GM12878 (cell line): Measurements from ENCODE around the gene COPS7A. TPM values are rescaled to one million over a fixed set of nuclear protein-coding genes. Genes with fewer than 3 reads are reported as not detected.

Source experiments
- ATAC-seq: fragments of 200-7000 bp; cut with Tn5 transposase; 3 replicates; pipeline ENCODE4 v1.9.1; 2020; ENCODE audit warnings: mild to moderate bottlenecking, moderate library complexity
- BruUV-seq: library from RNA; stranded (reverse); fragments of 400-500 nt; replicated peaks from 2 replicates; lab custom pipeline; 2021; lab: Mats Ljungman, UMichigan
- CTCF ChIA-PET: fragments of 300-600 bp; sonication (Branson Sonifier 250); formaldehyde crosslinking; extraction: SDS; loops from one replicate; lab custom pipeline; 2021; ENCODE audit warnings: inconsistent platforms; lab: Yijun Ruan, JAX
- POLR2A ChIA-PET: fragments of 350-600 bp; formaldehyde crosslinking; extraction: SDS; loops from one replicate; lab custom pipeline; 2021; ENCODE audit warnings: inconsistent platforms; lab: Charles Lee
- RAD21 ChIA-PET: fragments of 300-600 bp; sonication (Branson Sonifier 250); formaldehyde crosslinking; loops from one replicate; lab custom pipeline; 2023; ENCODE audit warnings: antibody characterized with exemption; ENCODE audit not compliant: unreplicated experiment; lab: Charles Lee
- SMC1A ChIA-PET: fragments of 300-600 bp; sonication (Branson Sonifier 250); formaldehyde crosslinking; loops from one replicate; lab custom pipeline; 2023; ENCODE audit not compliant: unreplicated experiment, uncharacterized antibody; lab: Charles Lee
- DNase-seq: peaks from one replicate; pipeline ENCODE4 v3.0.0-alpha.2; 2011; ENCODE audit warnings: low read depth, low spot score
- FAIRE-seq: peaks from 3 replicates; lab custom pipeline; 2011; peaks lifted over from hg19 to GRCh38; lab: Jason Lieb, UNC
- H2AFZ ChIP-seq: 2 replicates; pipeline ENCODE4 v1.6.0; 2011; ENCODE audit warnings: low read depth, low read length, control low read depth; ENCODE audit not compliant: control insufficient read depth
- H3K27ac ChIP-seq: 2 replicates; pipeline ENCODE4 v1.5.1; 2011; ENCODE audit warnings: control low read depth; ENCODE audit not compliant: control insufficient read depth, insufficient read depth
- H3K27me3 ChIP-seq, 2 experiments: replicated peaks in 1 of 2; 2 replicates each; pipeline versions ENCODE4 v1.6.0 to v1.6.1; 2011; ENCODE audit warnings: low read length in 1 of 2; ENCODE audit not compliant: control insufficient read depth in 2 of 2, insufficient read depth in 2 of 2
- H3K36me3 ChIP-seq, 2 experiments: 2 replicates each; pipeline ENCODE4 v1.5.1; 2011; ENCODE audit warnings: low read length in 1 of 2; ENCODE audit not compliant: control insufficient read depth in 2 of 2, insufficient read depth in 2 of 2
- H3K4me1 ChIP-seq: 2 replicates; pipeline ENCODE4 v1.6.1; 2011; ENCODE audit warnings: mild to moderate bottlenecking, low read length, moderate library complexity, mixed read lengths; ENCODE audit not compliant: control insufficient read depth, insufficient read depth
- H3K4me2 ChIP-seq: 2 replicates; pipeline ENCODE4 v1.6.0; 2011; ENCODE audit warnings: control low read depth; ENCODE audit not compliant: control insufficient read depth, insufficient read depth
- H3K4me3 ChIP-seq: fragments of 200-600 bp; sonication (generic); 2 replicates; pipeline ENCODE4 v1.5.1; 2016
- H3K79me2 ChIP-seq: 2 replicates; pipeline ENCODE4 v1.6.0; 2011; ENCODE audit warnings: low read length; ENCODE audit not compliant: control insufficient read depth, insufficient read depth
- H3K9ac ChIP-seq: 2 replicates; pipeline ENCODE4 v1.8.0; 2011; ENCODE audit warnings: low read length, control low read depth, mixed read lengths; ENCODE audit not compliant: control insufficient read depth, insufficient read depth
- H3K9me3 ChIP-seq: replicated peaks from 3 replicates; pipeline ENCODE4 v1.5.1; 2011; ENCODE audit warnings: mild to moderate bottlenecking, low read length; ENCODE audit not compliant: control insufficient read depth, insufficient read depth
- H4K20me1 ChIP-seq: 2 replicates; pipeline ENCODE4 v1.6.0; 2011; ENCODE audit not compliant: control insufficient read depth, insufficient read depth
- ATF2 ChIP-seq: IDR thresholded peaks from 2 replicates; pipeline ENCODE4 v1.6.1; 2012; ENCODE audit warnings: low read length, inconsistent platforms
- CBFB ChIP-seq: IDR thresholded peaks from 2 replicates; pipeline ENCODE4 v1.6.1; 2016; ENCODE audit warnings: antibody characterized with exemption, low read depth
- CHD1 ChIP-seq: IDR thresholded peaks from 2 replicates; pipeline ENCODE4 v1.6.1; 2012; ENCODE audit warnings: low read depth, low read length, improper control_type of control experiment
- GATAD2B ChIP-seq: fragments of 450-650 bp; conservative IDR thresholded peaks from 2 replicates; pipeline ENCODE4 v1.6.1; 2017; ENCODE audit warnings: low read depth, mild to moderate bottlenecking, moderate library complexity
- MYC ChIP-seq: IDR thresholded peaks from 2 replicates; pipeline ENCODE4 v1.6.1; 2011; ENCODE audit warnings: mild to moderate bottlenecking, low read length, moderate library complexity, inconsistent platforms; ENCODE audit not compliant: insufficient read depth, insufficient replicate concordance, insufficient read length, severe bottlenecking
- NFYB ChIP-seq: IDR thresholded peaks from 2 replicates; pipeline ENCODE4 v1.6.1; 2011; ENCODE audit warnings: low read depth, mild to moderate bottlenecking, low read length, improper control_type of control experiment, moderate library complexity; ENCODE audit not compliant: insufficient read depth
- NRF1 ChIP-seq: conservative IDR thresholded peaks from 2 replicates; pipeline ENCODE4 v1.6.1; 2011; ENCODE audit warnings: mild to moderate bottlenecking, low read depth, low read length, improper control_type of control experiment
- RB1 ChIP-seq: fragments of 450-650 bp; formaldehyde crosslinking; IDR thresholded peaks from 2 replicates; pipeline ENCODE4 v1.6.1; 2017; ENCODE audit warnings: mild to moderate bottlenecking, borderline replicate concordance
- RBBP5 ChIP-seq: fragments of 200-600 bp; sonication (generic); conservative IDR thresholded peaks from 2 replicates; pipeline ENCODE4 v1.6.1; 2016
- RELB ChIP-seq: fragments of 450-650 bp; IDR thresholded peaks from 2 replicates; pipeline ENCODE4 v1.6.1; 2017; ENCODE audit warnings: low read depth, mild to moderate bottlenecking, moderate library complexity
- SREBF2 ChIP-seq: IDR thresholded peaks from 2 replicates; pipeline ENCODE4 v1.6.1; 2012; ENCODE audit warnings: mild to moderate bottlenecking, low read length
- WGBS: methylation state at CpG from one replicate; pipeline ENCODE4 v1.1.6; 2016; ENCODE audit warnings: low lambda C conversion rate; ENCODE audit not compliant: insufficient replicate concordance, insufficient coverage; ENCODE audit errors: missing lambda C conversion rate; 5-methylcytosine and 5-hydroxymethylcytosine counted together
- in situ Hi-C: fragments of 300-500 bp; cut with MboI; formaldehyde crosslinking; loops from 9 replicates; pipeline ENCODE4 v1.14.3; 2018; ENCODE audit warnings: mixed read lengths
- intact Hi-C: fragments of 100-400 bp; cut with micrococcal nuclease; formaldehyde crosslinking; loops from one replicate; pipeline ENCODE4 v1.14.2; 2022; ENCODE audit not compliant: unreplicated experiment
- polyA plus RNA-seq, 11 experiments: library from polyadenylated mRNA; depleted of rRNA in 4 of 11; unstranded in 6 of 11; stranded (reverse) in 5 of 11; fragments of >200 nt; fragmentation: Nextera tagmentation in 4 of 11; fragmentation: Illumina TruSeq in 1 of 11; extraction: Ambion mirVana in 4 of 11; extraction: Trizol in 1 of 11; gene quantifications; 1 replicate in 1 of 11; 2 replicates in 10 of 11; pipeline versions ENCODE4 v1.2.1 to v1.2.3, GENCODE V29; 2011 to 2016; ENCODE audit warnings: inconsistent platforms in 2 of 11, missing spikeins in 2 of 11, low read depth in 1 of 11
- total RNA-seq, 4 experiments: library from RNA; depleted of rRNA in 3 of 4; stranded (reverse); fragments of >200 nt in 3 of 4; fragmentation: Illumina TruSeq in 1 of 4; extraction: Trizol in 1 of 4; gene quantifications; 2 replicates each; pipeline versions ENCODE4 v1.2.1 to v1.2.3, GENCODE V29; 2013 to 2021

Gene COPS7A
- total and polyA plus RNA-seq, 10 of the 15 experiments (the other 5 are each of a cell fraction or from before 2014, with no cell fraction given): 25.7 to 74.0 (median 51.9) TPM

- ChIA-PET POLR2A (interaction anchor here (1.2 to 1.5 kb wide), 2 partner anchors 10 to 16 kb away, joined by 4 read pairs; partner anchors contain the start of gene MLF2), CTCF (interaction anchor here (0.8 to 12.7 kb wide), 5 partner anchors 13 to 45 kb away, joined by 3 to 221 read pairs (median 3); partner anchors contain the start of gene MLF2), SMC1A (no interaction called here), RAD21 (interaction anchor here (3.3 kb wide), 1 partner anchor 17 kb away, joined by 18 read pairs; the partner anchor contains the start of gene MLF2)
- H3K4me1 ChIP-seq: peaks cover 45% of the 10 kb centered on the region
- no peak overlapping the region for H3K4me3 ChIP-seq
- H3K9me3 ChIP-seq: no peaks in the 10 kb centered on the region
- WGBS: 67% methylated on average over 3 of the region's 4 CpGs
- no peak overlapping the region for H2AFZ ChIP-seq
- no peaks in the 10 kb centered on the region for H3K27me3 ChIP-seq
- no peak for ATAC-seq
- intact Hi-C loops (no loop called here), in situ Hi-C loops (no loop called here)
- H3K36me3 ChIP-seq: no peaks in the 10 kb centered on the region
- peaks cover 16% of the 10 kb centered on the region for H3K79me2 ChIP-seq
- H4K20me1 ChIP-seq: no peaks in the 10 kb centered on the region
- no peak overlapping the region for H3K27ac ChIP-seq
- TF ChIP-seq GATAD2B (no peak), MYC (no peak), NFYB (no peak), ATF2 (no peak), CHD1 (no peak), CBFB (no peak), SREBF2 (no peak), NRF1 (no peak), RB1 (no peak), RBBP5 (no peak), RELB (no peak)
- no TSS peak for BruUV-seq
- H3K4me2 ChIP-seq: no peak overlapping the region
- no peak overlapping the region for H3K9ac ChIP-seq
- DNase-seq: no peak
- no peak for FAIRE-seq
Measured at GRCh38 chr12:6769666-6770065, 45.8 kb downstream of the COPS7A start.
